Breast epithelium (tissue), 4 donors: Measurements from ENCODE around the gene FERMT2. TPM values are rescaled to one million over a fixed set of nuclear protein-coding genes. Genes with fewer than 3 reads are reported as not detected.

Experiments
- DNase-seq, 2 donors: peaks; one replicate each; pipeline ENCODE4 v3.0.0-alpha.2; 2019; ENCODE audit warnings: low spot score in 2 of 2
- H3K27ac ChIP-seq, 2 donors: fragments of 200-600 bp; sonication (generic) in 1 of 2; one replicate each; pipeline ENCODE4 v1.5.1; 2016 to 2019; ENCODE audit warnings: mild to moderate bottlenecking in 1 of 2
- H3K27me3 ChIP-seq, 2 donors: fragments of 200-600 bp; sonication (generic) in 1 of 2; one replicate each; pipeline versions ENCODE4 v1.5.1 to v1.6.0; 2017 to 2019; ENCODE audit warnings: control low read depth in 1 of 2, mild to moderate bottlenecking in 1 of 2
- H3K36me3 ChIP-seq: fragments of 200-600 bp; one replicate; pipeline ENCODE4 v1.5.1; 2019
- H3K4me1 ChIP-seq, 2 donors: fragments of 200-600 bp; sonication (generic); one replicate each; pipeline ENCODE4 v1.5.1; 2016 to 2019; ENCODE audit warnings: control low read depth in 1 of 2
- H3K4me3 ChIP-seq, 3 donors: fragments of 200-600 bp; sonication (generic); 1 replicate in 2 of 3; 2 replicates in 1 of 3; pipeline ENCODE4 v1.5.1; 2016 to 2019; ENCODE audit warnings: mild to moderate bottlenecking in 3 of 3, moderate library complexity in 2 of 3
- H3K9me3 ChIP-seq, 2 donors: fragments of 200-600 bp; sonication (generic) in 1 of 2; one replicate each; pipeline ENCODE4 v1.5.1; 2016 to 2019; ENCODE audit warnings: control low read depth in 1 of 2
- CTCF ChIP-seq, 3 donors: fragments of 450-650 bp; IDR thresholded peaks; one replicate each; pipeline ENCODE4 v1.5.1; 2016 to 2017; ENCODE audit warnings: antibody characterized with exemption in 3 of 3, mild to moderate bottlenecking in 3 of 3, moderate library complexity in 3 of 3
- POLR2A ChIP-seq: fragments of 450-650 bp; IDR thresholded peaks from one replicate; pipeline ENCODE4 v1.6.1; 2016; ENCODE audit warnings: antibody characterized with exemption, mild to moderate bottlenecking, moderate library complexity
- POLR2AphosphoS5 ChIP-seq, 3 donors: sonication (generic); formaldehyde crosslinking; IDR thresholded peaks; one replicate each; pipeline ENCODE4 v1.6.1; 2017; ENCODE audit warnings: antibody characterized with exemption in 3 of 3
- intact Hi-C: fragments of 100-400 bp; cut with DNase I; formaldehyde crosslinking; loops from one replicate; pipeline ENCODE4 v1.15.1; 2023; ENCODE audit warnings: low total_unique reads
- total RNA-seq, 3 donors: library from RNA; depleted of rRNA; stranded (reverse); fragments of >200 nt; gene quantifications; one replicate each; pipeline ENCODE4 v1.1.0, GENCODE V29; 2016

FERMT2 gene
- total RNA-seq, 3 donors from 2014 or later = 87.8 to 203 (median 90.2) TPM

DNA sequence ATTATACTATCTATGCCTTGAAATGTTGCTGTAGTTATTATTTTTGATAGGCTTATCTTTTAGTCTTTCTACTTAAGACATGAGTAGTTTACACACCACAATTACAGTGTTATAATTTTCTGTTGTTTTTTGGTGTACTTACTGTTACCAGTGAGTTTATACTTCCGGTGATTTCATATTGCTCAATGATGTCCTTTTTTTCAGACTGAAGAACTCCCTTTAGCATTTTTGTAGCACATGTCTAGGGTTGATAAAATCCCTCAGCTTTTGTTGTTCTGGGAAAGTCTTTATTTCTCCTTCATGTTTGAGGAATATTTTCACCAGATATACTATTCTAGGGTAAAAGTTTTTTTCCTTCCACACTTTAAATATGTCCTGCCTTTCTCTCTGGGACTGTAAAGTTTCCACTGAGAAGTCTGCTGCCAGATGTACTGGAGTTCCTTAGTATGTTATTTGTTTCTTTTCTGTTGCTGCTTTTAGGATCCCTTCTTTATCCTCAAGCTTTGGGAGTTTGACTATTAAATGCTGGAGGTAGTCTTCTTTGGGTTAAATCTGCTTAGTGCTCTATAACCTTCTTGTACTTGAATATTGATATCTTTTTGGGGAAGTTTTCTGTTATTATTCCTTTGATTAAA lies 41.5 kb upstream of the FERMT2 start:
- Histone ChIP-seq H3K36me3 (no peaks in the 10 kb centered on the region), H3K27me3 (no peaks in the 10 kb centered on the region), H3K27ac (no peak overlapping the region), H3K4me1 (no peaks in the 10 kb centered on the region), H3K4me3 (no peak overlapping the region), H3K9me3 (no peaks in the 10 kb centered on the region)
- no peak for TF ChIP-seq POLR2AphosphoS5 (IDR thresholded peaks at IDR 0.05)
- TF ChIP-seq POLR2A = no peak
- TF ChIP-seq CTCF (IDR thresholded peaks at IDR 0.05) = no peak
- DNase-seq = no peak
- intact Hi-C loops = no loop called here

GRCh38 chr14:52988139-52988538 lies 37.3 kb upstream of the FERMT2 start:
- Histone ChIP-seq H3K9me3 (no peaks in the 10 kb centered on the region), H3K27me3 (no peaks in the 10 kb centered on the region), H3K27ac (no peak overlapping the region), H3K4me3 (no peak overlapping the region), H3K4me1 (no peaks in the 10 kb centered on the region), H3K36me3 (no peaks in the 10 kb centered on the region)
- TF ChIP-seq POLR2AphosphoS5 (IDR thresholded peaks at IDR 0.05) (no peak), CTCF (IDR thresholded peaks at IDR 0.05) (no peak), POLR2A (no peak)
- DNase-seq = no peak
- intact Hi-C loops = no loop called here

DNA sequence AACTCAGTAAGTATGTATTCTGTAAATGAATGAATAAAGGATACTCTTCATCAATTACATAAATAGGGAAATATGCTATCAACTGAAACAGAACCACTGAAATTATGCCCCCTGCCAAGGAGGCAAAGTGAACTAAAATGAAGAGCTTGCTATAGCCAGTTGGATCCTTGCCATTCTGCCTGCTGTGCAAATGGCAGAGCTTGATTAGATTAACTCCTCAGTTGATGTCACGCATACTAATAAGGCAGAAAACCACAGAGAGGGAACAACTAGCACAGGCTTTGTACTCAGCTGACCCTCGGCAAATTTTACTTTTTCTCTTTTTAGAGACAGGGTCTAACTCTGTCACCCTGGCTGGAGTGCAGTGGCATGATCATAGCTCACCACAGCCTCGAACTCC lies 36.7 kb upstream of the FERMT2 start:
- intact Hi-C loops = no loop called here
- no peak for DNase-seq
- Histone ChIP-seq H3K36me3 (no peaks in the 10 kb centered on the region), H3K27me3 (no peaks in the 10 kb centered on the region), H3K4me3 (no peak overlapping the region), H3K4me1 (no peaks in the 10 kb centered on the region), H3K27ac (no peak overlapping the region), H3K9me3 (no peaks in the 10 kb centered on the region)
- no peak for TF ChIP-seq CTCF (IDR thresholded peaks at IDR 0.05)

DNA sequence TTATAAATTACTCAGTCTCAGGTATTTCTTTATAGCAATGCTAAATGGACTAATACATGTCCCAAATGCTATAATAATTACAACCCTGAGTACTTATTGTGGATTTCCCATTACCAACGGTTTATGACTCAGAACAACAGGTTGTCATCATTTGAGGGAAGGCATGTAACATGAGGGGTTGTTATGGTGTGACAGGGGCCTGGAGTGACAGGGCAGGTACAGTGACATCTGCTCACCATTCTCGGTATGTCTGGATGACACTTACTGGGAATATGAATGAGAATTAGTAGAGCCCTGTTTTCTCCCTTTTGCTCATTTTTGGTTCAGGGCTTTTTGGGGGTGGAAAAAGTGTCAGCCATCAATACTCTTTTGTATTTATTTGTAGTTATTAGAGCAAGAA lies 36.2 kb upstream of the FERMT2 start:
- Histone ChIP-seq H3K27ac (no peak overlapping the region), H3K4me3 (no peak overlapping the region), H3K27me3 (no peaks in the 10 kb centered on the region), H3K4me1 (no peaks in the 10 kb centered on the region), H3K9me3 (no peaks in the 10 kb centered on the region), H3K36me3 (no peaks in the 10 kb centered on the region)
- TF ChIP-seq POLR2A (no peak), POLR2AphosphoS5 (IDR thresholded peaks at IDR 0.05) (no peak), CTCF (IDR thresholded peaks at IDR 0.05) (no peak)
- intact Hi-C loops = no loop called here
- no peak for DNase-seq

GRCh38 chr14:52977798-52978197 lies 26.9 kb upstream of the FERMT2 start:
- intact Hi-C loops = no loop called here

More at GRCh38 chr14:52977798-52978197, 26.9 kb upstream of the FERMT2 start:
- no peak for DNase-seq
- Histone ChIP-seq H3K27ac (no peak overlapping the region), H3K4me1 (no peaks in the 10 kb centered on the region), H3K36me3 (no peaks in the 10 kb centered on the region), H3K9me3 (no peaks in the 10 kb centered on the region), H3K27me3 (no peaks in the 10 kb centered on the region), H3K4me3 (no peak overlapping the region)
- TF ChIP-seq POLR2A (no peak), POLR2AphosphoS5 (IDR thresholded peaks at IDR 0.05) (no peak), CTCF (IDR thresholded peaks at IDR 0.05) (no peak)
